Measurements from ENCODE around the gene MLEC.
"Not testable (repeated sequence)": the region's sequence is repeated elsewhere in the genome, so short reads cannot be mapped to it uniquely, and the experiment has no call there.

Gene MLEC

DNA sequence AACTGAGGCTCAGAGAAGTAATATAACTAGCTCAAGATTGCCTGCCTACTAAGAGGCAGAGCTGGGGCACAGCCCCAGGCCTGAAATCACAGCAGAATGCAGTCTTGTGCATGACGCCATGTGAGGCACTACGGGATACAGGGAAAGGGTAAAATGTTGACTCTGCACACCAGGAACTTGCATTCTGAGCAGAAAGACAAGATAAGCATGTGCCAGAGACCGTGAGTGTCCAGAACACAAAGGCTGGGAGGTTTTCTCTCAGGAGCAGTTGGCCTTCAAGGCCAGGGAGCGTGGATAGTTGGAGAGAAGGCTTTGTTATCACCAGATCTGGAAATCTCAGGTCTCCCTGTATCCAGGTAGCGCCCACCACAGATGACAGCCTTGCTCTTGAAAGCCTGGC lies 23.2 kb upstream of the MLEC start:
- no peak for DNase-seq

DNA sequence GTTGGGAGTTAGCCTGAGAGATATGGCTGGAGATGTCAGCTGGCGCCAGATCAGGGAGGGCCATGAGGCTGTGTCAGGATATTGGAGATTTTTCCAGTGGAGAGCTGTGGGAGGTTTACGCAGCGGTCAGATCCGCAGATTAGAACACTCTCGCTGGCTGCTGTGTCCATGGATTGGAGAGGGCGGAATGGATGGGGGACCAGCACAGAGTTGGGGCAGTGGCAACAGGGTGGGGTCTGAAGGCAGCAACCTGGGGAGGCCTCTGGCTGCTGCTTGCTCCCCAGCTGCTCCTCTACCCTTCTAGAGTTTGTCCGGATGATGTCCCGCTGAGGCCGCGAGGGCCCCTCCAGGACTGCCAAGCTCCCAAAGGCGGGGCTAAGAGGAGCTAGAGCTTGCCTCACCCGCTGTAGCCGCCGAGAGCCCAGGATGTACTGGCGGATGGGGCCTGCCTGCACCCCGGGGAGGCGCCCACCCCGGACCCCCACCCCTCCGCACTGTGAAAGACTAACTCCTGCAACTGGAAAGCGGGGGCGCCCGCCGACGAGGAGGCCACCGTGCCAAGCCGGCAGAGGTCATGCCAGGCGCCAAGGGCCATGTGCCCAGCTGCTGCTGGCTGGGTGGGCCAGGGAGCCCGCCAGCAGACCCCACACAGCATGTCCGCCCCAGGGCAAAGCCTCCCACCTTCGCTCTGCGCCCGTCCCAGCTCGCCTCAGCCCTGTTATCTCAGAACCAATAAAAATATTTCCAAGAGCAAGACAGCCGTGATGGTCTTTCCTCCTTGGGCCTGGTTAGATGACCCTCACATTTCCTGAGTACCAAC lies 20.2 kb upstream of the MLEC start:
- no peak for DNase-seq

DNA sequence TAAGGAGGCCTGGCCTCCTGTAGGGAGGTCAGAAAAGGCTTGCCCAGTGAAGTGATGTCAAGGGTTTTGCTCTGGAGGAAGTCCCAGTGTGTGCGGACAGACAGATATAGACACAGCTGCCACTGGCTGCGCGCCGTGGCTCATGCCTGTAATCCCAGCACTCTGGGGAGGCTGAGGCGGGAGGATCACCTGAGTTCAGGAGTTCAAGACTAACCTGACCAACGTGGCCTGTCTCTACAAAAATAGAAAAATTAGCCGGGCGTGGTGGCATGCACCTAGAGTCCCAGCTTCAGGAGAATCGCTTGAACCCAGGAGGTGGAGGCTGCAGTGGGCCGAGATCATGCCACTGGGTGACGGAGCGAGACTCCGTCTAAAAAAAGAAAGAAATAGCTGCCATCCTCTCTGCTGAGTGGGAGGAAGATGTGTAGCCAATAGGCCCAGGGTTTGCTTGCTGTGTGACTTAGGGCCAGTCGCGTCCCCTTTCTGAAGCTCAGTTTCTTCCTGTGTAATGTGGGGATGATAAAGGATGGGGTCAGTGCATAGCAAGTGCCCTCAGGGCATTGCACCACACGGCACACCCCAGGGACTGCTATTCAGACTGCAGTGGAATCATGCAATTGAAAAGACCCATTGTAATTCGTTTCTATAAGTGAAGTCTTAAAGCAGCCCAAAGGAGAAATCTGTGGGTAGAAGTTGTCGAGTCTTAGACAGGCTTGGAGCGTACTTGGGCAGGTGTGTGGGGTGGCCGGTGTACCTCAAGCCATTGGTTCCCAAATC lies 18.7 kb upstream of the MLEC start:
- no peak for DNase-seq

DNA sequence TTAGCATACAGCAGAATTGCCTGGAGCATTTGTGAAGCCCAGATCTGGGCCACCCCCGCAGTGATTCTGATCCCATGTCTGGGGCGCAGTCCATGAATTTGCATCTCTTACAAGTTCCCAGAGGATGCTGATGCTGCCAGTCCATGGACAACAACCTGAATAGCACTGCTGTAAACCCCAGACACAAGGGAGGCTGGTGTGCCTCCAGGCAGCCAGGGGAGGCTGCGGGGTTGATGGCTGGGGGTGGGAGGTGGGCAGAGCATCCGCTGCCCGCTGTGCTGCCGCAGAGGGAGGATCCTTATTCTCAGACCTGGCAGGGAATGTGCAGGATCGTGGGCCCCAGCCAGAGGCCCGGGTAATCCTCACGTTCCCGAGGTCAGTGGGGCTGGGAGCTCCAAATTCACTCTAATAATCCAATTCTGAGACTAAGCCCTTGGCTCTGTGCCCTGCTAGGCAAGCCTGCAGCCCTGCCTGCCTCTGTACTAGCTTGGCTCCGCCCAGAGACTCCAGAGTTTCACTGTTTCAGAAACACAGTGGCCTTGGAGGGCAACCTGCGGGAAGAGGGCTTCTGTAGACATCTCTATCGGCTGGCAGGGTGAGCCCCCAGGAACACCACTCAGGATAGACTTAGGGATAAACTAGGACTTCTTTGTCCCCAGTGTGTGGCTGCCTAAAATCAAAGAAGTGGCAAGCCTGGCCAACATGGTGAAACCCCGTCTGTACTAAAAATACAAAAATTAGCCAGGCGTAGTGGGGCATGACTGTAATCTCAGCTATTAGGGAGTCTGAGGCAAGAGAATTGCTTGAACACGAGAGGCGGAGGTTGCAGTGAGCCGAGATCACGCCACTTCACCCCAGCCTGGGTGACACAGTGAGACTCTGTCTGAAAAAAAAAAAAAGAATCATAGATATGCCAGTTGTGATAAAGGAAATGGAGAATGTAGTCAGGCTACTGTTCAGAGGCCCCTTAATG lies 17.8 kb upstream of the MLEC start:
- no peak for DNase-seq

DNA sequence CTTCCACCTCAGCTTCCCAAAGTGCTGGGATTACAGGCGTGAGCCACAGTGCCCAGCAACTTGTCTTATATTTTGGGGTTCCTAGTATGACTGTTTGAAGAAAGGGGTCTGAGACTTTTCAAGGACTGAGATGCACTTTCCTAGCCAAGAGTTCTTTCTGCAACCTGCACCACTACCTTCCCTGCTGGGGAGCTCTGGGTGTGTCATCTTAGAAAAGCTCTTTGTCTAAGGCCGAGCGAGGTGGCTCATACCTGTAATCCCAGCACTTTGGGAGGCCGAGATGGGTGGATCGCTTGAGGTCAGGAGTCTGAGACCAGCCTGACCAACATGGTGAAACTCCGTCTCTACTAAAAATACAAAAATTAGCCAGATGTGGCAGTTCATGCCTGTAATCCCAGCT lies 16.7 kb upstream of the MLEC start:
- not testable (repeated sequence) for DNase-seq

DNA sequence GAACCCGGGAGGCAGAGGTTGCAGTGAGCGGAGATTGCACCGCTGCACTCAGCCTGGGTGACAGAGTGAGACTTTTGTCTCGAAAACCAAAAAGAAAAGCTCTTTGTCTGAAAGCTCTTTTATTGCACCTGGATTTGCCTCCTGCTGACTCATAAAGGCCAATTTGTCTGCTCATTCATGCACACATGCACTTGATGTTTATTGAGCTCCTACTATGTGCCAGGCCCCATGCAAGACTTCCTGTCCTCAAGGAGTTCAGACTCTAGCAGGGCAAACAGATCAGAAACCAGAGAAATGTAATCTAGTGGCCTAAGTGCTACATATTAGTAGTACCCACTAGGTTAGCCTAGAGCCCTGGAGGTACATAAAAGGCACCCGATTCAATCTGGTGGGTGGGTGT lies 16.3 kb upstream of the MLEC start:
- no peak for DNase-seq

DNA sequence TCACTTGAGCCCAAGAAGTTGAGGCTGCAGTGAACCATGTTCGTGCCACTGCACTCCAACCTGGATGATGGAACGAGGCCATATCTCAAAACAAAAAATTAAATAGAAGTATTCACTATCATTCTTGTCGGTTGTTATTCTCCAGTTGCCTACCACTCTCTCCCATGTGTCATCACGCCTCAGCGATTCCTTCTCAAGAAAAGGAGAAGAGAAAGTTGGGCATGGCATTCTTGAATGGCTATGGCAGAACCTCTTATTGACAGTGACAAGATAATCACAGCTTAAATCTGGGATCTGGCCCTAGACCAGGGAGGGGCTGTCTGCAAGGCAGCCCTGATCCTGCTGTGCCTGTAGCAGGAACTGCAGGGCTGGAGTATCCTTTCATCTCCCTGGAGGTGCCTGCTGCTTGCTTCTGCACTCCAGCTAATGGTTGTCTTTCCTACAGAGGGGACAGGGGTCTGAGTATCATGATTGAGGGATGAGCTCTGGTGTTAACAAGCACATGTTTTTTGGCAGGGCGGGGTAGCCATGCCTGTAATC lies 12.8 kb upstream of the MLEC start:
- no peak for DNase-seq

DNA sequence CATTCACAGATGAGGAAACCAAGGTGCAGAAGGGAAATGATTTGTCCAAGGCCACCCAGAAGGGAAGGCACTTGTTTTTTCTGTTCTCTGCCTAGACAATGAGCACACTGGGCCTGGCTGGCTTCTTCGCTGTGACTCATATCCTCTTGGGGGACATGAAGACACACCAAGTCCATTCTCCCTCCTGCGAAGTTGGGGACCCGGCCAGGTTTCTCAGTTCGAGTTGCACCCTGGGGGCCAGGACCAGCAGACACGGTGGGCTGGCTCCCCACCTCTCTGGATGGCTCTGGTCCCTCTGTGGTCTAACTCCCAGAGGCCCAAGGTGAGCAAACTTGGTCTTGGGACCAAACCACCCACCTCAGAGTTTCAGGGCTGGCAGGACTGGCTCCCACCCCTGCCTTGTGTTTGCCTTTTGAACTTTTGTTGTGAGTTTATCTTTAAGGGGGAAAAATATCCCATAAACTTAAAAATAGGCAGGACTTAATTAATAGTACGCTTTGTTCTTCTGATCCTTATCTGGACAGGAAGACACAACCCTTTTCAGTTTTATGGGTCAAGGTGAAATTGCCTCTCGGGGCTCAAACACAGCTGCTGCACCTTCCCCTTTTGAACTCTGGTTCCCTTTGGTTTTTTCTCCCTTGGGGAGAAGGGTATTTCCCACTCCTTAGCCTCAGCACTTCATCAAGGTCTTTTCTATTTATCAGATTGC lies 9.0 kb upstream of the MLEC start:
- DNase-seq, result no peak

DNA sequence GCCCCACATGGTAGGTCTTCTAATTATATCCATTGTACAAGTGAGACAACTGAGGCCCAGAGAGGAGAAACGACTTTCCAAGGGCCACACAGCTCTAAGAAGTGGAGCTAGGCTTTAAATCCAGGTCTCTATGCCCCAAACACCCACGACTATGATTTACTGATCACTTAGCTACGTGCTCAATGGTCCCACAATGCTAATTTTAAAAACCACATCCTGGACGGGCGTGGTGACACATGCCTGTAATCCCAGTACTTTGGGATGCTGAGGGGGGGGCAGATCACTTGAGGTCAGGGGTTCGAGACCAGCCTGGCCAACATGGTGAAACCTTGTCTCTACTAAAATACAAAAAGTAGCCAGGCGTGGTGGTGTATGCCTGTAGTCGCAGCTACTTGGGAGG lies 8.4 kb upstream of the MLEC start:
- no peak for DNase-seq

DNA sequence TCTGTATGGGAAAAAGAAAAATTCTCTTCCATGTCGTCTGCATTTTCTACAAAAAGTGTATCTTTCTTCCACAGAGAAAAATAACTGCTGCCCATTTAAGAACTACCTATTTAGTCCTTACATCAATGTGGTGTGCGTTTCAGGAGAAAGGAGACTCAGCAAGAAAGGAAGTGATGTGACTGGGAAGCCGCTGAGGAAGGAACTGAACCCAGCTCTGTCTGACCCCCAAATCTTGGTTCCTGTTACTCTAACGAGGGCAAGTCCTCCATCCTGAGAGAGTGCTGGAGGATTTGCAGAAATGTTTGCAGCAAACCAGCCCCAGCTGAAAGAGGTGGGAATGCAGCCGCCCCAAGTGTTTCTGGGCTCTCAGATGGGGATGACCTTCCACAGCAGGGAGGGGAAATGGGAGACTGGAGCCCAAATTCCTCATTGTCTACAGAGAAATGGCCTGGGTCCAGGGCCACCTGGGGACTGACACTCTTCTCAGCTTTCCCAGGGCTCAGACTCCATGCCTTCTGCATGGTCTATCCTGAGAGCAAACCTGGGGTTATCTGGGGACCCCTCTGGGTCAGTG lies 6.7 kb upstream of the MLEC start:
- DNase-seq, result no peak

DNA sequence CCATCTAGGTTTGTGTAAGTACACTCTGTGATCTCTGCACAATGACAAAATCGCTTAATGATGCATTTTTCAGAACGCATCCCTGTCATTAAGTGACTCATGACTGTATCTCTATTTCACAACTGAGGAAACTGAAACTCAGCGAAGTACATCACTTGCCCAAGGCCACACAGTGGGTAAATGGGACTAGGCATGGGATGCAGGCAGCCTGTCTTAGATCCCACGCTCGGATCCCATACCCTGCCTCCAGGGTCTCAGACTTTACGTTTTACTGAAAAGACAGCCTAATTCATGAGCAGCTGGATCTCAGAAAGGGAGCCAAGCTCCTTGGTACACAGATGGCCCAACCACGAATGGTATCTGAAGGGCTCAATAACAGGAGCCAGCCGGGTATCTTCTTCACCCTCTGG lies 2.4 kb upstream of the MLEC start:
- no peak for DNase-seq

DNA sequence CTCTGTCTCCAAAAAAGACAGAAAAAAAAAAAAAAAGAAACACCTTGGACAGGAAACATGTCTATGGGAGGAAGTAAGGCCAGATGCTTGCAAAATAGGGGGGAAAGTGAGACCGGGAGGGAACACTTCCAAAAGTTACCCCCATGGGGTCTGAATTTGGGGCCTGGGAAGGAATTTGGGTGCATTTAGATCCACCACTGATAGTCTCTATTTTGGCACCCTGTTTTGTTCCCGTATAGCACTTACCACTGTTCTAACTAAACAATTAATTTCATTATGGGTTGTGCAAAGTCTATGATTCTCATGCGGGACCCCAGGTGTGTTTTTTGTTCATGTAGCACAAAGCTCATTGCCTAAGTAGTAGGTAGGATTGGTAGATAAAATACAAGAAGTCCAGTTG lies 1.4 kb upstream of the MLEC start:
- DNase-seq, result no peak

DNA sequence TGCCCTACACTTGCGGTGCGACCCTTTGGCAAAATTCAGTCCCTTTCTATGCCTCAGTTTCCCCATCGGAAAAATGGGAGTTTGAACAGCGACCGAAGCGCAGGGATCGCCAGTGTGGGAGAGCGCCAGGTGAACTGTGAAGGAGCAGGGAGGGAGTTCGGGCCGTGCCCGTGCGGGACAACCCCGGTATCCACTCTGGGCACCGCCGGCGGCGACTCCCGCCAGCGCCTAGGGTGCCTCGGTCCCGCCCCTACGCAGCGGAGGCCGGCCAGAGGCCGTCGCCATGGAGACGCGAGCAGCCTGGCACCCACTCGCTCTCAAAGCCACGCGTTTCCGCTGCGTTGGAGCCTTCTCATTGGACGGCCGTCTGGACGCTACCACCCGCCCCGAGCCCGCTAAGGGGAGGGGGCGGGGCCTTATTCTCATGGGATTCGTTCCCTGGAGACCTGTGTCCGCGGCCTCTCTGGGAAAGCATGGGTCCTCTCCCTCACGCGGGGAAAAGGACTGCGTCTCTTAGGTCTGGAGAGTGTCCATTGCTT lies 729 bp upstream of the MLEC start:
- DNase-seq, result peak; percentile 56

DNA sequence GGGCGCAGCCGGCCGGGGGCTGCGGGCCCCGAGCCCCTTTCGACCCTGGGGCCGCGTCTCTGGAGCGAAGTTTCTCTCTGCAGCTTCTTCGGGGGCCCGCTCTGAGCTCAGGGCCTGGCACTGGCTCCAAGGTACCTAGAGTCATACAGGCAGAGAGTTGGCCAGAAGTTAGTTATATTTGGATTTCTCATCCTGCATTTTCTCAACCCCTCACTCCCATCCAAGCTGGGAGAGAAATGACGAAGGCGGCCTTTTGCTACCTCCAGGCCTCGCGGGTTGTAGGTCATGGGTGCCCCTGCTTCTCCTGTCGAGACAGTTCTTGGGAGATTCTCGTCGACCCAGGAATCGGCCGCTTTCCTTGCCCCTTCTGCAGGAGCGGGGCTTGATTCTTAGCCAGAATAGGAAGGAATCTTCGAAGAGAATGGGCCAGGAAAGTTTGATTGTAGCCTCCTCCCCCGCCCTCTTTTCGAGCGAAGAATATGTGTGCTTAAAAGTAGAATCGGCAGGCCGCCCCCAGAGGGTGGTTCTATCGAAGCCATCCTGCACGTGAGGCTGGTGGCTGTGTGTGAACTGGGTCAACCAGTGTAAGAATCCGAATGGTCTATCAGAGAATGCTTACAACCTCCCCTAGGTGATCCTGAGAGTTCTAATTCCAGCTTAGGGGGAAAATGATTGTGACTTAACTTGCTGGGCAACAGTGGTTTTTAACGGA lies 785 bp downstream of the MLEC start:
- DNase-seq, result no peak

DNA sequence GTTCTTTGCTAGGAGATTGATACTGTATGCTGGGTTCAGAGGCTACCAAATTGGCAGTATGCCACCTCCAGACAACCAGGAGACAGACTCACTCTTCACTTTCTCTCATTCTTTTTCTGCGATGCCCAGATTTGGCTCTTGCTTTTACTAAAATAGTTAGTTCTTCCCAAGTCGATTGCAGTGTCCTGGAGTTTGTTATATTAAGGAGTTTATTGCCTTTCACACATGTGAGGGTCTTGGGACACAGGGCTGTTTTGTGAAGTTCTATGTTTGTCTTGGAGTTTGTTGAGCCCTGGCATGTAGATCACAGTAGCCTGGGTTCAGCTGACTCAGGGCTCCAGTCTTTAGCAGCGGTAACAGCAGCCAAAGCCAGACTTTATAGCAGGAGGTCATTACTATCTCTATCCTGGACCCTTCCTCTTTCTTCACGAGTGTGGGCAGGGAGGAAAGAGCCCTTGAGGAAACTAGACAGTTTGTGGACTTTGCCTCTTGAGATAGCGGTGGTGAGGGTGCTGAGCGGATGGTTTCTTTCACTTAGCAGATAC lies 1.6 kb downstream of the MLEC start:
- DNase-seq, result no peak

DNA sequence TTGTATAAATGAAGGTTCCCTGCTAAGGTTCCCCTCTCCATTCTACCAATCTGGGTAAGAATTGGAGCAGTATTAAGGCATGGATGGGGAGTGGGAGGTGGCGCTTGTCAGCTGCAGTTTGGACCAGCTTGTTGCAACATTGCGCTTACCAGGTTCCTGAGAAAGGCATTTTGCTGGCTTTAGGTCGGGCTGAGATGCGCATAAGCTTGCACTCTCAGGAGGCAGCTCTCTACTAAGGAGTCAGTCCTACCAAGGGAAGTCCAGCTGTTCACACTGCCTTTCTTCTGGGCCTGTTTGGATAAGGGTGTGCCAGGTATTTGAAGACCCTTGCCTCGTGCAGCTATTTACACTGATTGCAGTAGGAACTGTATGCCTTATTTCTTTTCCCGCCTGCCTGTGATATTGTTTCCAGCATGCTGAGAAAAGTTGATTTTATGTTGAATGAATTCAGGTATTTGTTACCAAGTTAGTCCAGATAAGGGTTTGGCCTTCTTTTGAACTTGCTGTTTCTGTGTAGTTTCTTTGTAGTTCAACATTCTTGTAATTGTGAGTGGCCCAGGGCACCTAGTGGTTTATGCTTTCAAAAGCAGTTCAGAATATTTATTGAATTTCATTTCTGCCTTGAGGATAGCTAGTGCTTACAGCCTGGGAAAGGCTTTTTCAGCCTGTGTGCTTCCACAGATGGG lies 2.6 kb downstream of the MLEC start:
- DNase-seq, result no peak

DNA sequence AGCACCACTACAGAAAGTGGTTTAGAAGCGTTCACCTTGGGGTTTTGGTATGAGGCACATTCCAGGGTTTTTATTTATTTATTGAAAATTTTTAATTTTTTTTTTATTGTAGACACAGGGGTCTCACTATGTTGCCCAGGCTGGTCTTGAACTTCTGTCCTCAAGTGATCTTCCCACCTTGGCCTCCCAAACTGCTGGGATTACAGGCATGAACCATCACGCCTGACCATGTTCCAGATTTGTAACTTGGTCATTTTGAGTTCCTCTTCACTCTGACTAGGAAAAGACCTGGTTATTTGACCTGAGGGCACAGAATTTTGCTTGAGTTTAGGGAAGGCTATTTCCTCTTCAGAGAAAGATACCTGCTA lies 3.1 kb downstream of the MLEC start:
- DNase-seq, result no peak

DNA sequence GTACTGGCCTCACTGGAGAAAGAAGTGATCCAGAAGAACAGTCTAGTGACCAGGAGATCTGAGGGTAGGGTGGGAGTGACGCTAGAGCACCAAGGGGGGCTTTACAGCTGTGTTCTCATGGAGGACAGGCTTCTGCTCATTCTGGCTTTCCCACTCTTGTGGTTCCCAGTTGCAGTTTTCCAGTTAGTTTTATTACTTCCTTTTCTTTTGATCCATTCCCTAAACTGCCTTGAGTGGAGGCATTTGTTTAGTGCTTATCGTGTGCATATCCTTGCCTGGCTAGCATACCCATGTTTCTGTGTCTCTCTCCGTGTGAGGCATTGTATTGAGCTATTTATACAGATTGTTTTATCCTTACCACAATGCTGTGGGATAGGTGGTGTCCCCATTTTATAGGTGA lies 4.0 kb downstream of the MLEC start:
- DNase-seq, result no peak

DNA sequence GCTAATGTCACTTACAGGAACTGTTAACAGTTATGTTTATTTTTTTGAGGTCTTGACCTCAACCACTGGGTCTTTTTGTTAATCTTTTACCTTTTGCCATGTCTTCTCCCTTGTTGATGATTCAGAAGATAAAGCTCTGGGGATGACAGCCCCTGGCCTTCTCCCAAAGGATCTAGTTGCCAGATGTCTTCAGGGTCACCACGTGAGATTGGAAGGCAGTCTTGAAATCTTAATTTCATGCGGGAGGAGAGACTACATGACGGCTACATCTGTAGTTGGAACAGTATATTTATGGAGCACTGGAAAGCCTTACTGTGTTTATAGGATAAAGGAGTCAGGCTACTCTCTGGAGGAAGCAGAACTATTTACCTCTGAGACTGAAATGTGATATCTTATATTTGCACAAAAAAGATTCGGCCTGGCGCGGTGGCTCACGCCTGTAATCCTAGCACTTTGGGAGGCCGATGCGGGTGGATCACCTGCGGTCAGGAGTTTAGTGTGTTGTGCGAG lies 5.6 kb downstream of the MLEC start:
- no peak for DNase-seq

DNA sequence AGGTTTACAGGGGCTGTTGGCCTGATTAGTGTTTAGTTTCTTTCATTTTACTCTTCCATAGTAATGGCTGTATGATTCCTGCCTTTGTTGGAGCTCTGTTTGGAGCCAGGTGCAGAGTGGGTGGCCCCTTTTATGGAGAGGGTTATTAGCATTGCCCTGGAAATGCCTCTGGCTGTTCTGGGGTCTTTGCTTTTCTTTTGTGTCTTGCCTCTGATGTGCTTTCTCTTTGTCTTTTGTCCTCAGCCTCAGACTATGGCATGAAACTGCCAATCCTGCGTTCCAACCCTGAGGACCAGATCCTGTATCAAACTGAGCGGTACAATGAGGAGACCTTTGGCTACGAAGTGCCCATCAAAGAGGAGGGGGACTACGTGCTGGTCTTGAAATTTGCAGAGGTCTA lies 6.9 kb downstream of the MLEC start:
- no peak for DNase-seq

All from cortex of kidney (tissue), 1 donor.